GM21423 (cell line): Measurements from ENCODE around the gene ADRA2B.
A peak's percentile ranks its signal among the peaks of the same experiment; 100 is the strongest.

Source experiments
- ATAC-seq: cut with Tn5 transposase; IDR thresholded peaks from one replicate; pipeline ENCODE4 v1.9.1; 2021; ENCODE audit warnings: mild to moderate bottlenecking, moderate library complexity; ENCODE audit not compliant: unreplicated experiment

Gene ADRA2B

DNA sequence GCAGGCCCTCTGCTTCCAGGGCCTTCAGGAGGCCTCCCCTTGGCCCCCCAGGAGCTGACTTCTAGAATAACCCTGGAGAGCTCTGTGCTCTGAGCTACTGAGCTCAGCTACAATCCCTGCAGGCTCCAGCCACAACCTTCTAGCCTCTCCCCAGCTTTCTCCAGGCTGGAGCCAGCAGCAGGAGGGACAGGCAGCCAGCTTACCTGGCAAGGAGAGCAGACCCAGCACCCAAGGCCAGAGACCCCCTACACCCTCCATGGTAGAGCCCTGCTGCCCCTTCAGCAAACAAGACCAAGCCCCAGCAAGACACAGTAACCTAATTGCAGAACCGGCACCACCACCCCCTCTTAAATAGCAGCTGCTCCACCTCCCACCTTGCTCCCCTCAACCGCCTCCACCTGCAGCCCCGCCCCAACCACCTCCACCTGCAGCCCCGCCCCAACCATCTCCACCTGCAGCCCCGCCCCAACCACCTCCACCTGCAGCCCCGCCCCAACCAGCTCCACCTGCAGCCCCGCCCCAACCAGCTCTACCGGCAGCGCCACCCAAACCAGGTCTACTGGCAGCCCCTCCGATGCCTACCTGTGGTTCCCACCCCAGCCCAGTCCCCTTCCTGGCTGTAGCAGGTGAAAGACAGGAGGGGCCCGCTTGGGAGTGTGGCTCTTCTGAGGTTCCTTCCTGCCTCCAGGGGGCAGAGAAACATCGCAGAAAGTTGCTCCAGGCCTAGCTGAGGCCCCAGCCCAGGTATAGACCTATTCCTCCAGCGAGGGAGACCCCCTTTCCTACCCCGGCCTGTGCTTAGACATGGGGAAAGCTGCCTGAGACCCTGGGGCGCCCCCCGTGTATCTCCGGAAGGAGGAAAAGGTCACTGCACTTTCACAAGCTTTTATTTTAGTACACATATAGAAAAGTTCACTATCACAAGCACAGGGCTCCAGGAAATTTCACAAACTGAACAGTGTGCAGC, 22.1 kb upstream of the ADRA2B start, which contains the start of gene ASTL:
TSS of gene ASTL (minus strand) at position 324 of the 967 bp plus-strand sequence. CDS start at position 258, 66 bp downstream.
- peak; percentile 32 for ATAC-seq

DNA sequence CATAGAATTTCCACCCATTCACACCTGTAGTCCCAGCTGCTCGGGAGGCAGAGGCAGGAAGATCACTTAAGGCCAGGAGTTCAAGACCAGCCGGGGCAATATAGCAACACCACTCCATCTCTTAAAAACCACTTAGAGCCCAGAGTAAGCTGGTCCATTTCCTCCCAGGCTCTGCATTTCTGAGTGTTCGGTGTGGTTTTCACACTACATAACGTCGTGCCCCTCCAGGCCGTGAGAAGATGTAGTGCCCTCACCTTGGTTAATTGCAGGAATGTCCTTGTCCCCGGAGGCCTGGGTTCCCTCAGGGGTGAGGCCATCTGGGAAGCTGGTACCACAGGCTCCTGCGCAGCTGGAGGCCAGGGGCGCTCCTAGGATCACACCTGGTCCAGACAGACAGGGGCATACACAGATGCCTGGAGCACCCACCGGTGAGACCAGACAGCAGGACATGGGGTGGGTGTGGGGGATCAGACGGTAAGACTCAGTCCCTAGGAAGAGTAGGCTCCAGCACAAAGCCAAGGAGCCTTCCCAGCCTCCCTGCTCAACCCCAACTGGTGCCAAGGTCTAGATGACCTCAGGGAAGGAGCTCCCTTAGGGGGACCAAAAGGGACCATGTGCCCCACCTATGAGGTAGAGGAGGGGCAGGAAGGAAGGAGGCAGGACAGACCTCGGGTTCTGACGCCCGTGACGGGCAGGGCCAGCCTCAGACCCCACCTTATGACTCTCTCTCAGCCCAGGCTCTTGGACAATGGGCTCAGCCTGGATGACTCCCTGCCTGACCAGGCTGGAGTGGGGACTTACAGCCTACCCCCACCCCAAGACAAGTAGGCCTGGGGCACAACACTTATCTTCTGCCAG, 21.2 kb upstream of the ADRA2B start:
- ATAC-seq = no peak

GRCh38 chr2:96136129-96136720, 19.9 kb upstream of the ADRA2B start:
- ATAC-seq = no peak

DNA sequence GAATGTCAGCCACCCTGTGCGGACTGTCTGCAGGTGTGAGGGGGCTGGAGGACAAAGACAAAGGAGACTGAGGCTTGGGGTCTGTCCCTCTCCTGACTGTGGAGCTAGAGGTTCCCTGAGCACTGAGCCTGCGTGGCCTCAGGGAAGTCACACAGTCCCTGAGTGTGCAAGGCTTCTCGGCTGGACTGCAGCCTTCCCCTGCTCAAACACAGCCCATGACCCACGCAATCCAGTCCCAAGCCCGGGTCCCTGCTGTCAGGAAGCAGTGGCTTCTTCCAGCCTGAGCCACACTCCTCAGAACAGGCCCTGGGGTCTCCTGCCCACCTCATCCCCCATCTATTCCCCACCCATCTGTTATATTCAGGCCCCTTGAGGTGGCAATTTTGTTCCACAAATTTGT, 19.2 kb upstream of the ADRA2B start:
- ATAC-seq = no peak

GRCh38 chr2:96135171-96135570, 18.8 kb upstream of the ADRA2B start:
- ATAC-seq = no peak

GRCh38 chr2:96134421-96134820, 18.1 kb upstream of the ADRA2B start:
- no peak for ATAC-seq

- ATAC-seq = no peak
Observed at GRCh38 chr2:96131813-96132745, 15.7 kb upstream of the ADRA2B start.

DNA sequence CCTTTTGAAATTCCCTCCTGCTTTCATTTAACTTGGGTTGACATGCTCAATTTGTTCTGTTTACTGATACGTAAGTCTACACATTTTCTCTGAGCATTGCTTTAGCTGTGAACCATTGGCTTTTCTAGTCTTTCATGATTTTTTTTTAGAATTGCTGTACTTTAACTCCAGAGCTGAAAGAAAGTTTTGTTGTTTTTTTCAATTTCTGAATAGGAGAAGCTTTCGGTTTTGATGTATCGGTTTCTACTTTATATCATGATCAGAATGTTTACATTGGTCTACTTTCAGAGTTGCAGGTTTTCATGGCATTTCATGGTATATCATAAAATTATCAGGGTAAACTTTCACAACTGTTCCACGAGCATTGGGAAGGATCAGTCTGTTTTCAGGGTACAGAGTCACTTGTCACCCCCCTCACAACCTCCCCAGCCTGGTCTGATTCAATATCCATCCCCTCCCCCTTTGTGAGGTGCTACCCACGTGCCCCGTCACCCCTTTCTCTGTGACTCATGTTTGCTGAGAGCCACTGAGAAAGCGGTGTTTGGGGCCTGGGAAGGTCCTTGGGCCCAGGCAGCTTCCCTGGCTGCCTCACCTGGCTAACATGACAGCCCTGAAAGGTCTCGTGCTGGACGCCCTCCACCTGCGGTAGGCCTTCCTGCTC, 14.9 kb upstream of the ADRA2B start:
- no peak for ATAC-seq

DNA sequence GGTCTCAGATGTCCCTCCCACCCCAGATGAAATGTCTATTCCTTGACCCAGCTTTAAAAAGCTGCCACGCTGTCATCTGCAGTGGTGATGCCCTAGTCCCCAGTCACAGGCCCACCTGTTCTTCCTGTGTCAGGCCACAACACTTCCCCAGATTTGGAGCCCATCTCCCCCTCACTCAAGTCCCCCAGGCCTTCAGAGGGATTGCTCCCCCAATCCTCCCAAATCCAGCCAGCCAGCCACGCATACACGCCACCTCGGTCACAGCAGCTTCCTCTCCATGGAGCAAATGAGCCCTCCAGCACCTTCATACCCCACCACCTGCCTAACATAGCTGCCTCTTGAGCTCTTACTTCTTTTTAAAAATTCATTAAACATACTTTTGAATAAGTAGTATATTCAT, 14.1 kb upstream of the ADRA2B start:
- ATAC-seq = no peak

GRCh38 chr2:96129528-96130120, 13.3 kb upstream of the ADRA2B start:
- ATAC-seq = no peak

DNA sequence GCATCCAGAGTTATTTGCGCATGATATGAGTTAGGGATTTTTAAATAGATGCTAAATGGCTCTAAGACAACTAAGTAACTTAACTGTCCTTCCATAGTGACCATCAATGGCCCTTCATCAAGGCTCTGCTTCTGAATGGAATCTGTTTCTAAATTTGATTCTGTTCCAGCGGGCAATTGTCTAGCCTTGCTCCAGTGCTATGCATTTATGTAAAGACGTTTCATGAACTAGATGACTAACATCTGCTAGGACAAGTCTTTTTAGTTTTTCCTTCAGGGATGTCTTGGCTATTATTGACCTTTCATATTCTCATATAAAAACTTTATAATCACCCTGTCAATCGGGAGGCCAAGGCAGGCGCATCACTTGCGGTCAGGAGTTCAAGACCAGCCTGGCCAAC, 12.1 kb upstream of the ADRA2B start:
- ATAC-seq = no peak

DNA sequence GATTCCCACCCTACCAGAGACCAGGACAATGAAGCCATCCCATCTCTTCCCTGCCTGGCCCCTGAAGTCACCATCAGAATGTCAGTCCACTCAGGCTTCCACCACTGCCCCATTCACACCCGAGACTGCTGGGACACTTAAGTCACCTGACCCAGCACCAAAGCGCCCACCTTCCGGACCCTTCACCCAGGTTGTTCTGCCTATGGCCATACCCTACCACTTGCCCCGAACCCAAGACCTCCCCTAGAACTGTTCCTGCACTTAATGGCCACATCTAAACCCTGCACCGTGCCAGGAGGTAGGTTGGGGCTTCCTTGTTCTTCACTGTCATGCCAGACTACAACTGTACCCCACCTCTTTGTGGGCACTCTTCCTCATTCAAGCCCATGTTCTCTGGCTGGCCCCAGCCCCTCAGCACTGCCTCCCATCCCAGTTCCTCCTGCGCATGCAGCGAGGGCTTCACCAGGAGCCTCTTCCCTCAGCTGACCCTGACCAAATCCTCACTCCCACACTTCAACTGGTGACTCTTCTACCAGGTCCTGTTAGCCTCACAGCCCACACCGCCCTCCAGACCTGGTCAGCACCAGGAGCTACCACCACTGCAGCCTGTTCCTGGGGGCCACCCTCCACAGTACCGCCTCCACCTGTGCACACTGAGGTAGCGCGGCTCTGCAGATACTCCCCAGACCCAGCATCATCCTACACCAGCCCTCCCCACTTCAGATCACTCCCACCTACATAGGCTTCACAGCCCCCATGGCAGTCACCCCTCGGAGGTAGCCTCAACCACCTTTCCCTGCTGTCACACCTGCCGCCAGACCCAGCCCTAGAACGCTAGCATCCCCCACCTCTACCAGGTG, 8.3 kb upstream of the ADRA2B start:
- ATAC-seq = no peak

- no peak for ATAC-seq
Observed at GRCh38 chr2:96123936-96124335, 7.6 kb upstream of the ADRA2B start.

GRCh38 chr2:96123290-96123689, 6.9 kb upstream of the ADRA2B start:
- no peak for ATAC-seq

DNA sequence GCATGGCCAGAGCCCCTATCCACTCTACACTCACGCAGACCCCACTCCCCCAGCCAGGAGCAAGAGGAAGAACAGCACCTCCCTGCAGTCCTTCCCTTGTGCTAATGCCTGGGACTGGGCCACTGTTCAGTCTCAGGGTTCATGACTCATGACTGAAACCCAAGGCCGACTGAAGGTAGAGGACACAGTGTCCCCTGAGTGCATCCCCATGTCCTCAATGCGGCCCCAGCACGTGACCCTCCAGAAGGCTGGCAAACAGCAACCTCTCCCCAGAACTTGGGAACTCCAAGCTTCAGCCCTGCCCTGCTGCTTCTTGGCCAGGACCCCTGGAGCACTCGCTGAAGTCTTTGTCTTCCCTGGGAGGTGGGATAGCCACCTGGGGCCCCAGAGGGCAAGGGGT, 6.0 kb upstream of the ADRA2B start:
- no peak for ATAC-seq

GRCh38 chr2:96121414-96121813, 5.0 kb upstream of the ADRA2B start:
- ATAC-seq = no peak

GRCh38 chr2:96120991-96121390, 4.6 kb upstream of the ADRA2B start:
- ATAC-seq = no peak

DNA sequence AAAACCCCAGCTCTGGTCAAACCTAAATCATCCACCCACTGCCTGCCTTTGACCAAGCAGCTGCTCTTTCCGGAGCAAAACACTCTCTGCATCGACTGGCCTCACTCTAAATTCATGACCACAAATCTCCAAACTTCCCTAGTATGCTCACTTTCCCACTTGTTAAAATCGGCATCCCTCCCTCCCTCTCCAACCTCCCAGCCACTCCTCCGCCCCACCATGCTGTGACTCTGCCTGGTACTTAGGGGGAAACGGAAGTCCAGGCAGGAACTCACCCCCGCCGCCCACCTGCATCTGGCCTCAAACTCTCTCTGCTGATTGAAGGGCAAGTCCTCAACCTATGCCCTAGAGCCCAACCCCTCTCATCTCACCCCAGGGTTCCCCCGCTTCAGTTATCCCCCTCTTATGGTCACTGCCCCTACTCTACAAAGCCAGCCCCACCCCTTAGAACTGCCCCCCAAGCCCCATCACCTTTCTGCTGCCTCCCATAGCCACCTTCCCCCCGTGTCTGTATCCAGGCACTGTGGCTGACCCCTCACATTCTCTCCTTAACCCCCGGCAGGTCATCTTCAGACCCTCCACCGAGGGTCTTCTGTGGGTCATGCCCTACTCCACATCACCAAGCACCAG, 3.8 kb upstream of the ADRA2B start:
- no peak for ATAC-seq
